IMR-90 (cell line): ENCODE results near the gene MGST1. TPM values are rescaled to one million over a fixed set of nuclear protein-coding genes. Genes with fewer than 3 reads are reported as not detected.
"Not testable (repeated sequence)": the region's sequence is repeated elsewhere in the genome, so short reads cannot be mapped to it uniquely, and the experiment has no call there.

Source experiments
- ATAC-seq: fragments of 200-7000 bp; cut with Tn5 transposase; 2 replicates; pipeline ENCODE4 v1.9.1; 2020; ENCODE audit warnings: low read depth, mild to moderate bottlenecking, moderate library complexity
- BruUV-seq: library from RNA; stranded (reverse); fragments of 400-500 nt; replicated peaks from 2 replicates; lab custom pipeline; 2021; lab: Mats Ljungman, UMichigan
- CTCF ChIA-PET: fragments of 300-600 bp; formaldehyde crosslinking; extraction: SDS; loops from one replicate; lab custom pipeline; 2021; ENCODE audit warnings: antibody characterized with exemption; lab: Yijun Ruan, JAX
- POLR2A ChIA-PET: fragments of 300-600 bp; sonication (Branson Sonifier 250); formaldehyde crosslinking; loops from one replicate; lab custom pipeline; 2022; ENCODE audit warnings: antibody characterized with exemption; ENCODE audit not compliant: unreplicated experiment; lab: Charles Lee
- DNase-seq: peaks from one replicate; pipeline ENCODE4 v3.0.0; 2013
- H2AFZ ChIP-seq: replicated peaks from 2 replicates; pipeline ENCODE3; 2013; ENCODE audit warnings: low read length, mild to moderate bottlenecking; ENCODE audit not compliant: poor library complexity
- H2AK5ac ChIP-seq: 2 replicates; pipeline ENCODE4 v1.6.1; 2013; ENCODE audit warnings: low read depth, low read length, inconsistent platforms
- H2AK9ac ChIP-seq: replicated peaks from 2 replicates; pipeline ENCODE3; 2013; ENCODE audit warnings: mild to moderate bottlenecking, low read depth, low read length, moderate library complexity; ENCODE audit not compliant: poor library complexity
- H2BK120ac ChIP-seq: 2 replicates; pipeline ENCODE4 v1.6.1; 2013; ENCODE audit warnings: low read depth, low read length, inconsistent platforms
- H2BK15ac ChIP-seq: 3 replicates; pipeline ENCODE4 v1.6.1; 2013; ENCODE audit warnings: low read depth, low read length, inconsistent platforms
- H2BK20ac ChIP-seq: 2 replicates; pipeline ENCODE4 v1.6.1; 2013; ENCODE audit warnings: low read depth, mild to moderate bottlenecking, inconsistent platforms, low read length, moderate library complexity
- H2BK5ac ChIP-seq: 2 replicates; pipeline ENCODE4 v1.6.1; 2013; ENCODE audit warnings: mild to moderate bottlenecking, low read depth, low read length, inconsistent platforms; ENCODE audit not compliant: poor library complexity, severe bottlenecking
- H3K14ac ChIP-seq: replicated peaks from 2 replicates; pipeline ENCODE4 v1.6.1; 2013; ENCODE audit warnings: low read depth, low read length, inconsistent platforms
- H3K18ac ChIP-seq: 2 replicates; pipeline ENCODE4 v1.6.1; 2013; ENCODE audit warnings: low read depth, low read length, control low read depth
- H3K23ac ChIP-seq: 2 replicates; pipeline ENCODE4 v1.6.1; 2013; ENCODE audit warnings: low read depth, low read length, inconsistent platforms
- H3K27ac ChIP-seq: 2 replicates; pipeline ENCODE4 v1.5.1; 2013; ENCODE audit warnings: mild to moderate bottlenecking, control low read depth, low read length; ENCODE audit not compliant: insufficient read depth
- H3K27me3 ChIP-seq: 2 replicates; pipeline ENCODE4 v1.6.1; 2013; ENCODE audit warnings: low read length; ENCODE audit not compliant: control insufficient read depth, insufficient read depth
- H3K36me3 ChIP-seq: 2 replicates; pipeline ENCODE4 v1.6.1; 2013; ENCODE audit warnings: low read length, mixed read lengths; ENCODE audit not compliant: control insufficient read depth, insufficient read depth
- H3K4ac ChIP-seq: 2 replicates; pipeline ENCODE4 v1.6.1; 2013; ENCODE audit warnings: low read depth, low read length, inconsistent platforms
- H3K4me1 ChIP-seq: 2 replicates; pipeline ENCODE4 v1.6.1; 2013; ENCODE audit warnings: low read length, mixed read lengths; ENCODE audit not compliant: control insufficient read depth, insufficient read depth
- H3K4me2 ChIP-seq: 2 replicates; pipeline ENCODE4 v1.6.1; 2013; ENCODE audit warnings: low read depth, mild to moderate bottlenecking, control low read depth, low read length, moderate library complexity
- H3K4me3 ChIP-seq: 2 replicates; pipeline ENCODE4 v1.5.1; 2013; ENCODE audit warnings: low read depth, mild to moderate bottlenecking, control low read depth, low read length, moderate library complexity; ENCODE audit not compliant: insufficient read depth
- H3K56ac ChIP-seq: 2 replicates; pipeline ENCODE4 v1.6.1; 2013; ENCODE audit warnings: low read length, inconsistent platforms; ENCODE audit not compliant: insufficient read depth; ENCODE audit errors: extremely low read depth
- H3K79me1 ChIP-seq, 2 experiments: 2 replicates each; pipeline ENCODE4 v1.6.1; 2013; ENCODE audit warnings: low read length in 2 of 2, inconsistent platforms in 1 of 2, low read depth in 1 of 2
- H3K9ac ChIP-seq: 2 replicates; pipeline ENCODE4 v1.6.1; 2013; ENCODE audit warnings: low read depth, low read length, control low read depth
- H3K9me1 ChIP-seq: 2 replicates; pipeline ENCODE4 v1.6.1; 2013; ENCODE audit warnings: low read length, inconsistent platforms; ENCODE audit not compliant: insufficient read depth
- H3K9me3 ChIP-seq: 2 replicates; pipeline ENCODE4 v1.6.1; 2013; ENCODE audit warnings: low read length; ENCODE audit not compliant: control insufficient read depth, insufficient read depth
- H4K20me1 ChIP-seq: 2 replicates; pipeline ENCODE4 v1.6.1; 2013; ENCODE audit warnings: low read length, inconsistent platforms; ENCODE audit not compliant: insufficient read depth
- H4K5ac ChIP-seq: 2 replicates; pipeline ENCODE4 v1.6.1; 2013; ENCODE audit warnings: mild to moderate bottlenecking, low read depth, low read length, control low read depth
- H4K8ac ChIP-seq, 2 experiments: 2 replicates each; pipeline ENCODE4 v1.6.1; 2013; ENCODE audit warnings: low read depth in 2 of 2, low read length in 2 of 2, control low read depth in 1 of 2, inconsistent platforms in 1 of 2
- H4K91ac ChIP-seq: 2 replicates; pipeline ENCODE4 v1.6.1; 2013; ENCODE audit warnings: low read depth, low read length, inconsistent platforms; ENCODE audit not compliant: insufficient read depth
- BHLHE40 ChIP-seq: fragments of 150-350 bp; IDR thresholded peaks from 2 replicates; pipeline ENCODE4 v1.6.1; 2016; ENCODE audit warnings: mild to moderate bottlenecking, low read depth, low read length
- MAFK ChIP-seq: IDR thresholded peaks from 2 replicates; pipeline ENCODE4 v1.6.1; 2012; ENCODE audit warnings: low read depth, low read length, improper control_type of control experiment
- POLR2A ChIP-seq: IDR thresholded peaks from 2 replicates; pipeline ENCODE4 v1.6.1; 2012; ENCODE audit warnings: mild to moderate bottlenecking, low read depth, low read length
- RAD21 ChIP-seq: IDR thresholded peaks from 2 replicates; pipeline ENCODE4 v1.6.1; 2012; ENCODE audit warnings: low read length, improper control_type of control experiment
- WGBS, 2 experiments: methylation state at CpG; one replicate each; pipeline versions ENCODE4 v1.1.5 to v1.1.7; 2013; ENCODE audit warnings: missing lambda C conversion rate in 2 of 2; ENCODE audit not compliant: insufficient read length in 1 of 2; ENCODE audit errors: extremely low coverage in 2 of 2; 5-methylcytosine and 5-hydroxymethylcytosine counted together
- dilution Hi-C: fragments of 300-500 bp; cut with HindIII; formaldehyde crosslinking; loops from one replicate; pipeline ENCODE4 v1.14.3; 2018; ENCODE audit warnings: low sequenced_read_pairs; ENCODE audit not compliant: unreplicated experiment
- in situ Hi-C: fragments of 300-500 bp; cut with MboI; formaldehyde crosslinking; loops from 3 replicates; pipeline ENCODE4 v1.14.3; 2019; ENCODE audit warnings: low sequenced_read_pairs, inconsistent platforms, mixed read lengths
- intact Hi-C: fragments of 100-400 bp; cut with micrococcal nuclease; formaldehyde crosslinking; loops from 2 replicates; pipeline ENCODE4 v1.10.0; 2022
- polyA plus RNA-seq, 3 experiments: library from polyadenylated mRNA; depleted of rRNA; stranded (reverse); fragments of >200 nt; gene quantifications; 2 replicates each; pipeline ENCODE4 v1.2.3, GENCODE V29; 2012; ENCODE audit warnings: low replicate concordance in 1 of 3
- total RNA-seq: library from RNA; depleted of rRNA; stranded (reverse); fragments of >200 nt; gene quantifications from 2 replicates; pipeline ENCODE4 v1.2.3, GENCODE V29; 2012

Gene MGST1
- total and polyA plus RNA-seq, 2 of the 4 experiments (the other 2 are of a cell fraction) = 105 to 280 TPM

DNA sequence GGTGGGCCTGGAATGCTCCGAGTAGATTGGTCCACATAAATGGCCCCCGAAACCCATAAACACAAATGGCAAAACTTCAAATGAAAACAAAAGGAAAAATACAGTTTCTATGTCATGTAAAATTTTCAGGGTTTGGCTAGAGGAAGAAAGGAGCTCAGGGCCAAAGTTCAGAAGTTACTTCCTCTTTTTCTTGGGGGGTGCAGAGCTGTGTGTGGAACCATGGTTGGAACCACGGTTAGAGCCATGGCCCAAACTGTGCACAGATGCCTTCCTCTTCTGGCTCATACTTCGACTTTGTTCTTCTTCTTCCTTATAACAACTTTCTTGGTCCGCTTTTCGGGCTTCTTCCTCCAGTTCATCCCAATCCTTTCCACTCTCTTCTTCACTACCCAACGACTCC is 51.7 kb downstream of the MGST1 start:
- DNase-seq = no peak
- no peak for ATAC-seq
- Histone ChIP-seq H3K9ac (no peak overlapping the region), H3K9me1 (no peaks in the 10 kb centered on the region), H4K20me1 (no peaks in the 10 kb centered on the region), H3K4ac (no peak overlapping the region), H4K91ac (no peak overlapping the region), H3K18ac (no peak overlapping the region), H3K4me2 (no peak overlapping the region), H3K56ac (no peak overlapping the region), H3K4me1 (no peaks in the 10 kb centered on the region), H2AK5ac (no peak overlapping the region), H3K27me3 (no peaks in the 10 kb centered on the region), H3K79me1 (no peaks in the 10 kb centered on the region), H2BK120ac (no peak overlapping the region), H3K27ac (no peak overlapping the region), H4K8ac (no peak overlapping the region), H2BK15ac (no peak overlapping the region), H3K23ac (no peak overlapping the region), H3K4me3 (no peak overlapping the region), H2AFZ (no peak overlapping the region), H2BK20ac (no peak overlapping the region), H3K14ac (no peak overlapping the region), H4K5ac (no peak overlapping the region), H3K9me3 (no peaks in the 10 kb centered on the region), H2BK5ac (no peak overlapping the region), H2AK9ac (no peak overlapping the region), H3K36me3 (no peaks in the 10 kb centered on the region)
- ChIA-PET POLR2A (no interaction called here), CTCF (no interaction called here)
- BruUV-seq = no TSS peak
- dilution Hi-C loops (no loop called here), in situ Hi-C loops (no loop called here), intact Hi-C loops (no loop called here)
- 74% methylated on average over 4 of the region's 7 CpGs; no CpG with 5 or more reads in 1 of the 2 experiments for WGBS, 2 experiments
- TF ChIP-seq RAD21 (no peak), POLR2A (no peak), MAFK (no peak), BHLHE40 (no peak)

DNA sequence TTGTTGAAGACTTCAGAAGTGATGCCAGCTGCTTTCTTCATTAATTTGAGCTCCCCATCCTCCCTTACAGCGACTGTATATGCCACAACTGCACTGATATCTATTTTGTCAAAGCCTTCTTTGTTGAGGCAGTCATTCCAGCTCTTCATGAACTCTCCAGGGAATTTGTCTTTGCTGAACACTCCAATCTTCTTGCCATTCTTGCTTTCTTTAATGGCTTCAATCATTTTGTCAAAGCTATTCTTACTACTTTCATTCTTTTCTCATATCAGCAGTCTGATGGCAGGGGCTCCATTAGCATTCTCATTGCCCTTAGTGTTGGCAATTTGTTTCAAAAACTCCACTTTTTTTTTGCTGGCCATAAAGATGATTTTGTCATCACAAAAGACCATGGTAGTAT is 54.4 kb downstream of the MGST1 start:
- H4K91ac ChIP-seq, H2BK15ac ChIP-seq, H4K5ac ChIP-seq, H3K18ac ChIP-seq, H3K4me2 ChIP-seq, DNase-seq, H3K23ac ChIP-seq, H2AK9ac ChIP-seq, H3K9ac ChIP-seq, H2BK120ac ChIP-seq, H3K27ac ChIP-seq, H3K36me3 ChIP-seq, BruUV-seq, in situ Hi-C loops, H3K4ac ChIP-seq, H3K56ac ChIP-seq, H3K9me3 ChIP-seq, H4K20me1 ChIP-seq, H3K9me1 ChIP-seq, H2BK20ac ChIP-seq, H2AK5ac ChIP-seq, H3K4me3 ChIP-seq, H3K27me3 ChIP-seq, POLR2A ChIA-PET, H3K14ac ChIP-seq, dilution Hi-C loops, ATAC-seq, H2BK5ac ChIP-seq, H2AFZ ChIP-seq, intact Hi-C loops, H3K79me1 ChIP-seq, H4K8ac ChIP-seq, H3K4me1 ChIP-seq: not testable (repeated sequence)
- CTCF ChIA-PET = interaction anchor here (0.8 kb wide), 1 partner anchor 12 kb away, joined by 3 read pairs; no protein-coding TSS in a partner anchor
- WGBS, 2 experiments = no CpG with 5 or more reads among the region's 1 CpG
